Measurements from ENCODE around the gene MYO5B. TPM values are rescaled to one million over a fixed set of nuclear protein-coding genes. Genes with fewer than 3 reads are reported as not detected.
"Not testable (repeated sequence)": the region's sequence is repeated elsewhere in the genome, so short reads cannot be mapped to it uniquely, and the experiment has no call there.

Gene MYO5B
- polyA plus RNA-seq, 4 donors, result 6.2 to 30.2 (median 28.3) TPM

DNA sequence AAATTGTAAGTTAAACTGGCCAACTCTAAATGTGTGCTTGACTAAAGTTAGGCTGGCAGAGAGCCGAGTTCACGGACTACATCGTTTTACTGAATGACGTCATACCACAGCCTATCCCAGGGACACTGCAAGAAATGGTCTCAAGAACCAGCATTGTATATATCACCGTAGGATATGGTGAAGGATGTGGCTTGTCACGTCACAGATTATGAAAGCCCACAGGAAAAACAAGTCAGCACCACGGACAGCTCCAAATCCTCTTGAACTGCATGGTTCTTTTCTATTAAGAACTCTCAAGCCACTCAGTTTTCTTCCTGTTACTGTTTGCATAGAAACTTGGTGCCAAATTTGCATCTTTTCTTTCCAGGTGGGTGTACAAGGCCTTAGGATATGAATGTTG lies 296.5 kb downstream of the MYO5B start:
- peak; percentile 19 to 73 (median 58) for DNase-seq (ENCODE audit: low read depth in 4 of 4, low spot score in 3 of 4)

GRCh38 chr18:49894517-49895226 lies 300.3 kb downstream of the MYO5B start:
- no peak for DNase-seq (ENCODE audit: low read depth in 4 of 4, low spot score in 3 of 4)

DNA sequence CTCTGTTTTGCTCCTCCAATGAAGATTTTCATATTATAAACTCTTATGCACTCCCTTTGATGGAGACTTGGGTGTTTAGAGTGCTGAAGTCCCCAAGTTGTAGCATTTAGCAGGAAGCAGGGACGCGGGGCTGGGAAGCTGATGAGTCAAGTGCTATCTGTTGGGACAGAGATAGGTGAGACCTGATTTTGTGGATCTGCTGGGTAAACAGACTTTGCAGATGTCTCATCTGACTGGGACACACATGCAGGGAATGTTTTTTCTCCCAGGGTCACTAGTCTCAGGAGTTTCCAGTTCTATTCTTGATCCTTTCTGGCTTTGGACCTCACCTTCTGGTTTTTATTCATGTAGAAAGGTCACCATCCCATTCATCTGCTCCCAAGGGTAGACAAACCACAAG lies 301.9 kb downstream of the MYO5B start:
- DNase-seq (ENCODE audit: low read depth in 4 of 4, low spot score in 3 of 4), result no peak

GRCh38 chr18:49892148-49892924 lies 302.6 kb downstream of the MYO5B start:
- no peak for DNase-seq (ENCODE audit: low read depth in 4 of 4, low spot score in 3 of 4)

- DNase-seq (ENCODE audit: low read depth in 4 of 4, low spot score in 3 of 4), result no peak
These were observed 304.9 kb downstream of the MYO5B start for GRCh38 chr18:49890041-49890440.

- not testable (repeated sequence) for DNase-seq (ENCODE audit: low read depth in 4 of 4, low spot score in 3 of 4)
These were observed 305.4 kb downstream of the MYO5B start for GRCh38 chr18:49889552-49889951.

DNA sequence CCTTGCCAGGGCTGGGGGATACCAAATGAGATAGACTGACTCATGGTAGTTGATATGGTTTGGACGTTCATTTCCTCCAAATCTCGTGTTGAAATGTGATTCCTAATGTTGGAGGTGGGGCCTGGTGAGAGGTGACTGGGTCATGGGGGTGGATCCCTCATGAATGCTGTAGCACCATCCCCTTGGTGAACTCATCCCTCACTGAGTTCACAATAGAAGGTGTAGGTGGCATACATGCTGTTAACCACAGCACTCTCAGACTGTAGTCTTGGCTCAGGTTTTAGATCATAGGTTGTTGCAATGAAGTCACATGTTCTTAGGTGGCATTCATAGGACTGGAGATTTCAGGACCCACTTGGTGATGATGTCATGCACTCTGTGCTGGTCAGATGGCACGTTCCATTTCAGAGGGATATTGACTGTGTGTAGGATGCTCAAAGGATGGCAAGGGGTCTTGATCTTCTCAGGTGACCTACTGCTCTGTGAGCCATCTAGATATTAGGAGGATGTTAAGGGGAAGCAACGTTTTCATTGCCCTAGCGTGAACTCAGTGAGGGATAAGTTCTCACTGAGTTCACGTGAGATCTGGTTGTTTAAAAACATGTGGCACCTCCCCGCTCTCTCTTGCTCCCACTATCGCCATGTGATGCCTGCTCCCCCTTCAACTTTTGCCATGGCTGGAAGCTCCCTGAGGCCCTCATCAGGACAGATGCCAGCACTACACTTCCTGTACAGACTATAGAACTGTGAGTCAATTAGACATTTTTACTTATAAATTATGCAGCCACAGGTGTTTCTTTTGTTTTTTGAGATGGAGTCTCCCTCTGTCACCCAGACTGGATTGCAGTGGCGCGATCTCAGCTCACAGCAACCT lies 307.8 kb downstream of the MYO5B start:
- no peak for DNase-seq (ENCODE audit: low read depth in 4 of 4, low spot score in 3 of 4)

GRCh38 chr18:49884959-49885358 lies 310.0 kb downstream of the MYO5B start:
- no peak for DNase-seq (ENCODE audit: low read depth in 4 of 4, low spot score in 3 of 4)

DNA sequence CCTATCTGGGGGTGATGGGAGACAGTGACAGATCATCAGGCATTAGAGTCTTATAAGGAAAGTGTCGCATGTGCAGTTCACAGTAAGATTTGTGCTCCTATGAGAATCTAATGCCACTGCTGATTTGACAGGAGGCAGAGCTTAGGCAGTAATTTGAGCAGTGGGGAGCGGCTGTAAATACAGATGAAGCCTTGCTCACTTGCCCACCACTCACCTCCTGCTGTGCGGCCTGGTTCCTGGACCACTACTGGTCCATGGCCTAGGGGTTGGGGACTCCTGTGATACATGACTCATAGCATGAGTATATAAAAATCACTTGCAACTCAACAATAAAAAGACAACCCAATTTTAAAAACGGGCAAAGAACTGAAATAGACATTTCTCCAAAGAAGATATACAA lies 310.5 kb downstream of the MYO5B start:
- no peak for DNase-seq (ENCODE audit: low read depth in 4 of 4, low spot score in 3 of 4)

DNA sequence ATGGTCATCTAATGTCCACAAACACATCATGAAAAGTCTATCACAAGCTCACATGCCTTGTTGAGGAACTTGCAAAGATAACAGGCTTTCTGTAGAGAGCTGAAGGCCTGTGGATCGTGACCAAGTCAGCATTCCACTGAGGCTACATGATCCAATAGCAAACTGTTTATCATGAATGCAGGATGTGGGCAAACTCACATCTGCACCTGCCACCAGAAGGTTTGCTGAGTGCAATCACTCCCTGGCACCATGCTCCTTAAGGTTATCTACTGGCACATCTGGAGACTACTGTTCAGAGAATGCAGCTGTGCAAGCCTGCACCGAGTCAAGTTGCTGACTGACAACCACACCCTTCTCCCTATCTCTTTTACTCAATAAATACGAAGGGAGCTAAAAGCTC lies 314.3 kb downstream of the MYO5B start:
- no peak for DNase-seq (ENCODE audit: low read depth in 4 of 4, low spot score in 3 of 4)

GRCh38 chr18:49879271-49879580 lies 315.7 kb downstream of the MYO5B start:
- no peak for DNase-seq (ENCODE audit: low read depth in 4 of 4, low spot score in 3 of 4)

GRCh38 chr18:49878567-49879270 lies 316.2 kb downstream of the MYO5B start:
- DNase-seq (ENCODE audit: low read depth in 4 of 4, low spot score in 3 of 4), result no peak

GRCh38 chr18:49878015-49878414 lies 316.9 kb downstream of the MYO5B start:
- no peak for DNase-seq (ENCODE audit: low read depth in 4 of 4, low spot score in 3 of 4)

GRCh38 chr18:49876536-49876935 lies 318.4 kb downstream of the MYO5B start:
- DNase-seq (ENCODE audit: low read depth in 4 of 4, low spot score in 3 of 4), result no peak

DNA sequence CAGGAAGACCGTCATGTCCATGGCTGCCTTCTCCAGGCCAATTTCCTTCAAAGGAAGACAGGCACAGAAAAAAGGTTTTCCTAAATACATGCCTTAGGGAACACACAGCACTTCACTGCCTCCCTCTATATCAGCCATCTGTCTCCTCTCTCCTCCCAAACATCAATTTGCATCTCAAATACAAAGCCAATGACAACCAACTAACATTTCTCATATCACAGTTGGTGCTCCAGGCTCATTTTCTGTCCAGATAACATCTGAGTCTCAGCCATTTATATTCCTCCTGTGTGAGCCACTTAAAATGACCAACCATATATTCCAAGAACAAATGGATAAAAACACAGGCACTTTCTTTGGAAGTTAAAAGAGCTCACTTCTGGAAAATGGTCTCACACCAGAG lies 319.2 kb downstream of the MYO5B start:
- no peak for DNase-seq (ENCODE audit: low read depth in 4 of 4, low spot score in 3 of 4)

GRCh38 chr18:49875155-49875554 lies 319.8 kb downstream of the MYO5B start:
- no peak for DNase-seq (ENCODE audit: low read depth in 4 of 4, low spot score in 3 of 4)

- DNase-seq (ENCODE audit: low read depth in 4 of 4, low spot score in 3 of 4), result no peak
These were observed 320.7 kb downstream of the MYO5B start for GRCh38 chr18:49874238-49874637.

GRCh38 chr18:49869354-49869753 lies 325.6 kb downstream of the MYO5B start:
- no peak for DNase-seq (ENCODE audit: low read depth in 4 of 4, low spot score in 3 of 4)

- DNase-seq (ENCODE audit: low read depth in 4 of 4, low spot score in 3 of 4), result no peak
These were observed 328.3 kb downstream of the MYO5B start for GRCh38 chr18:49866680-49867079.

- no peak for DNase-seq (ENCODE audit: low read depth in 4 of 4, low spot score in 3 of 4)
These were observed 329.5 kb downstream of the MYO5B start for GRCh38 chr18:49865401-49865800.

Data from left renal pelvis (tissue), 4 donors.